WTC11 (cell line): ENCODE results near the gene SUGT1. TPM values are rescaled to one million over a fixed set of nuclear protein-coding genes. Genes with fewer than 3 reads are reported as not detected.

Source experiments
- ATAC-seq: fragments of 200-7000 bp; cut with Tn5 transposase; 2 replicates; pipeline ENCODE4 v1.10.0; 2021; ENCODE audit warnings: mild to moderate bottlenecking, moderate library complexity
- CTCF ChIA-PET: fragments of 300-600 bp; sonication (Branson Sonifier 250); formaldehyde crosslinking; loops from one replicate; lab custom pipeline; 2021; ENCODE audit warnings: antibody characterized with exemption; lab: Charles Lee
- POLR2A ChIA-PET: fragments of 350-600 bp; sonication (Branson Sonifier 250); formaldehyde crosslinking; loops from one replicate; lab custom pipeline; 2021; ENCODE audit warnings: antibody characterized with exemption; lab: Charles Lee
- DNase-seq: peaks from one replicate; pipeline ENCODE4 v3.0.0; 2021; ENCODE audit warnings: low spot score
- H3K27ac Mint-ChIP-seq: 2 replicates; pipeline ENCODE4 v1.8.0; 2021; ENCODE audit warnings: mixed read lengths
- H3K27me3 Mint-ChIP-seq: 2 replicates; pipeline ENCODE4 v1.8.0; 2021; ENCODE audit warnings: low read depth, mild to moderate bottlenecking, moderate library complexity, mixed read lengths
- H3K36me3 Mint-ChIP-seq: 2 replicates; pipeline ENCODE4 v1.8.0; 2021; ENCODE audit warnings: mixed read lengths
- H3K4me1 Mint-ChIP-seq: 2 replicates; pipeline ENCODE4 v1.8.0; 2022; ENCODE audit warnings: mixed read lengths
- H3K4me3 Mint-ChIP-seq: 2 replicates; pipeline ENCODE4 v1.8.0; 2021; ENCODE audit warnings: mild to moderate bottlenecking, moderate library complexity, mixed read lengths
- H3K9me3 Mint-ChIP-seq: 2 replicates; pipeline ENCODE4 v1.8.0; 2021; ENCODE audit warnings: mixed read lengths
- AFF4 ChIP-seq: sonication (generic); formaldehyde crosslinking; IDR thresholded peaks from 2 replicates; pipeline ENCODE4 v1.8.1; 2023; ENCODE audit warnings: mild to moderate bottlenecking, missing genetic modification reagents, borderline replicate concordance
- CDX4 ChIP-seq: fragments of 250-450 bp; sonication (Bioruptor Pico); IDR thresholded peaks from 2 replicates; pipeline ENCODE4 v1.9.0; 2021; ENCODE audit warnings: moderate library complexity, mild to moderate bottlenecking, inconsistent platforms, borderline replicate concordance
- ELF4 ChIP-seq: sonication (generic); formaldehyde crosslinking; IDR thresholded peaks from 2 replicates; pipeline ENCODE4 v1.8.1; 2022; ENCODE audit warnings: low read depth, mild to moderate bottlenecking, moderate library complexity, missing genetic modification reagents
- GRHL2 ChIP-seq: fragments of 250-450 bp; sonication (Bioruptor Pico); IDR thresholded peaks from 2 replicates; pipeline ENCODE4 v1.8.0; 2022; ENCODE audit warnings: mild to moderate bottlenecking, moderate library complexity; ENCODE audit not compliant: insufficient replicate concordance, severe bottlenecking
- HMGA2 ChIP-seq: fragments of 250-450 bp; sonication (Bioruptor Pico); IDR thresholded peaks from 2 replicates; pipeline ENCODE4 v1.4.0; 2021; ENCODE audit warnings: mild to moderate bottlenecking, moderate library complexity
- HMGXB4 ChIP-seq: sonication (generic); formaldehyde crosslinking; IDR thresholded peaks from 2 replicates; pipeline ENCODE4 v1.8.1; 2023; ENCODE audit warnings: mild to moderate bottlenecking, moderate library complexity, missing genetic modification reagents
- JUN ChIP-seq: sonication (generic); formaldehyde crosslinking; IDR thresholded peaks from 2 replicates; pipeline ENCODE4 v1.8.0; 2023; ENCODE audit warnings: mild to moderate bottlenecking, missing genetic modification reagents
- NFE2L1 ChIP-seq: sonication (generic); formaldehyde crosslinking; IDR thresholded peaks from 2 replicates; pipeline ENCODE4 v1.8.1; 2023; ENCODE audit warnings: missing genetic modification reagents
- NFYB ChIP-seq: sonication (generic); formaldehyde crosslinking; conservative IDR thresholded peaks from 2 replicates; pipeline ENCODE4 v1.8.0; 2022; ENCODE audit warnings: low read depth, missing genetic modification reagents
- OVOL2 ChIP-seq: fragments of 250-450 bp; sonication (Bioruptor Pico); IDR thresholded peaks from 2 replicates; pipeline ENCODE4 v1.9.0; 2021; ENCODE audit warnings: mild to moderate bottlenecking, borderline replicate concordance
- PRRX2 ChIP-seq: fragments of 250-450 bp; sonication (Bioruptor Pico); IDR thresholded peaks from 2 replicates; pipeline ENCODE4 v1.8.0; 2021; ENCODE audit warnings: mild to moderate bottlenecking
- STAT6 ChIP-seq: sonication (generic); formaldehyde crosslinking; conservative IDR thresholded peaks from 2 replicates; pipeline ENCODE4 v1.8.1; 2023; ENCODE audit warnings: mild to moderate bottlenecking, low read depth, missing genetic modification reagents, moderate library complexity
- TCF7 ChIP-seq: sonication (generic); formaldehyde crosslinking; IDR thresholded peaks from 2 replicates; pipeline ENCODE4 v1.8.0; 2022; ENCODE audit warnings: mild to moderate bottlenecking, low read depth, missing genetic modification reagents, moderate library complexity
- TEAD1 ChIP-seq: sonication (generic); formaldehyde crosslinking; IDR thresholded peaks from 2 replicates; pipeline ENCODE4 v1.8.0; 2022; ENCODE audit warnings: mild to moderate bottlenecking, missing genetic modification reagents
- USF1 ChIP-seq: sonication (generic); formaldehyde crosslinking; IDR thresholded peaks from 2 replicates; pipeline ENCODE4 v1.8.0; 2022; ENCODE audit warnings: mild to moderate bottlenecking, missing genetic modification reagents
- ZMAT4 ChIP-seq: fragments of 250-450 bp; sonication (Bioruptor Pico); IDR thresholded peaks from 2 replicates; pipeline ENCODE4 v1.9.0; 2021; ENCODE audit warnings: mild to moderate bottlenecking
- ZNF121 ChIP-seq: sonication (generic); formaldehyde crosslinking; IDR thresholded peaks from 2 replicates; pipeline ENCODE4 v1.8.0; 2023; ENCODE audit warnings: missing genetic modification reagents
- ZNF219 ChIP-seq: sonication (generic); formaldehyde crosslinking; IDR thresholded peaks from 2 replicates; pipeline ENCODE4 v1.8.0; 2023; ENCODE audit warnings: missing genetic modification reagents, mild to moderate bottlenecking, borderline replicate concordance
- ZNF396 ChIP-seq: fragments of 250-450 bp; sonication (Bioruptor Pico); IDR thresholded peaks from 2 replicates; pipeline ENCODE4 v1.8.0; 2021; ENCODE audit warnings: mild to moderate bottlenecking, moderate library complexity, borderline replicate concordance
- ZNF416 ChIP-seq: fragments of 250-450 bp; sonication (Bioruptor Pico); IDR thresholded peaks from 2 replicates; pipeline ENCODE4 v1.9.0; 2021; ENCODE audit warnings: mild to moderate bottlenecking, inconsistent platforms
- ZNF423 ChIP-seq: fragments of 250-450 bp; sonication (Bioruptor Pico); IDR thresholded peaks from 2 replicates; pipeline ENCODE4 v2.1.2; 2022; ENCODE audit warnings: mild to moderate bottlenecking, moderate library complexity
- total RNA-seq: library from RNA; stranded (reverse); gene quantifications from 3 replicates; pipeline ENCODE4 v1.2.3, GENCODE V29; 2021

SUGT1 gene
- total RNA-seq, 1 experiment from 2014 or later, result 76.3 TPM

GRCh38 chr13:52669677-52670076 lies 17.0 kb downstream of the SUGT1 start (continued):
- no peak for TF ChIP-seq AFF4 (CRISPR knock-in tag)

- no peaks in the 10 kb centered on the region for H3K9me3 Mint-ChIP-seq
- no peaks in the 10 kb centered on the region for H3K27me3 Mint-ChIP-seq
- peaks cover 2% of the 10 kb centered on the region; the same call in 1 of the 2 replicates for H3K4me1 Mint-ChIP-seq
- peaks cover 34% of the 10 kb centered on the region for H3K36me3 Mint-ChIP-seq
- H3K4me3 Mint-ChIP-seq, result no peak overlapping the region
- CTCF ChIA-PET, result no interaction called here
- H3K27ac Mint-ChIP-seq, result no peak overlapping the region
- ATAC-seq, result no peak
- no peak for DNase-seq
- no peak for TF ChIP-seq ZMAT4 (CRISPR knock-in tag)
- no peak for TF ChIP-seq ZNF423
- TF ChIP-seq PRRX2 (CRISPR knock-in tag), result no peak
- no peak for TF ChIP-seq ZNF416
- TF ChIP-seq CDX4, result no peak
- TF ChIP-seq ZNF121 (CRISPR knock-in tag), result no peak
- TF ChIP-seq STAT6 (CRISPR knock-in tag), result no peak
- no peak for TF ChIP-seq ZNF396
- TF ChIP-seq USF1 (CRISPR knock-in tag), result no peak
- no peak for TF ChIP-seq HMGXB4 (CRISPR knock-in tag)
- no peak for TF ChIP-seq ZNF219 (CRISPR knock-in tag)
- no peak for TF ChIP-seq HMGA2 (CRISPR knock-in tag)
- TF ChIP-seq ELF4 (CRISPR knock-in tag), result no peak
- TF ChIP-seq OVOL2 (CRISPR knock-in tag), result no peak
- TF ChIP-seq NFE2L1 (CRISPR knock-in tag), result no peak
- TF ChIP-seq TCF7 (CRISPR knock-in tag), result no peak
- no peak for TF ChIP-seq NFYB (CRISPR knock-in tag)
- TF ChIP-seq GRHL2, result no peak
- no peak for TF ChIP-seq TEAD1 (CRISPR knock-in tag)
- no peak for TF ChIP-seq JUN (CRISPR knock-in tag)
- TF ChIP-seq, all 79 proteins: peak for 0
- POLR2A ChIA-PET, result no interaction called here
Observed at GRCh38 chr13:52670726-52671125, 18.1 kb downstream of the SUGT1 start.
